ENCODE data around the gene LMTK2. TPM values are rescaled to one million over a fixed set of nuclear protein-coding genes. Genes with fewer than 3 reads are reported as not detected.
A peak's percentile ranks its signal among the peaks of the same experiment; 100 is the strongest.

LMTK2 gene
- polyA plus RNA-seq, 2 donors: 7.0 to 9.2 TPM

DNA sequence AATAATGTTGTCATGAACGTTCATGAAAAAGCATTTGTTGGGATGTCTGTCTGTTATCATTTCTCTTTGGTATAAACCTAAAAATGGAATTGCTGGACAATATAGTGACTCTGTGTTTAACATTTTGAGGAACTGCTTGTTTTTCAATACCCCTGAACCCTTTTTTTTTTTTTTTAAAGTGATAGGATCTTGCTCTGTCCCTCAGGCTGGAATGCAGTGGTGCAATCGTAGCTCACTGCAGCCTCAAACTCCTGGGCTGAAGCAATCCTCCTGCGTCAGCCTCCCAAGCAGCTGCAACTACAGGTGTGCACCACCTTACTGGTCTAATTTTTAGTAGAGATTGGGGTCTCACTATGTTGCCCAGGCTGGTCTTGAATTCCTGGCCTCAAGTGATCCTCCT, 15.1 kb upstream of the LMTK2 start:
- H3K4me3 ChIP-seq (ENCODE audit: low read depth in 1 of 2, low read length in 2 of 2): no peak overlapping the region
- WGBS, 2 donors: 86 to 87% methylated on average over 3 of the region's 3 CpGs
- no peaks in the 10 kb centered on the region for H3K36me3 ChIP-seq (ENCODE audit: control insufficient read depth in 2 of 2, insufficient read depth in 2 of 2, low read length in 1 of 2)
- H3K9me3 ChIP-seq (ENCODE audit: control insufficient read depth in 2 of 2, insufficient read depth in 1 of 2, low read depth in 1 of 2, low read length in 1 of 2): peaks cover 0 to 2% of the 10 kb centered on the region in 2 donors
- H3K27ac ChIP-seq (ENCODE audit: low read depth in 2 of 2, low read length in 1 of 2): no peak overlapping the region
- no peaks in the 10 kb centered on the region for H3K27me3 ChIP-seq (ENCODE audit: control insufficient read depth in 1 of 2, insufficient read depth in 2 of 2, low read length in 2 of 2)
- H3K4me1 ChIP-seq (ENCODE audit: control insufficient read depth in 2 of 2, insufficient read depth in 2 of 2, low read length in 1 of 2): no peaks in the 10 kb centered on the region

DNA sequence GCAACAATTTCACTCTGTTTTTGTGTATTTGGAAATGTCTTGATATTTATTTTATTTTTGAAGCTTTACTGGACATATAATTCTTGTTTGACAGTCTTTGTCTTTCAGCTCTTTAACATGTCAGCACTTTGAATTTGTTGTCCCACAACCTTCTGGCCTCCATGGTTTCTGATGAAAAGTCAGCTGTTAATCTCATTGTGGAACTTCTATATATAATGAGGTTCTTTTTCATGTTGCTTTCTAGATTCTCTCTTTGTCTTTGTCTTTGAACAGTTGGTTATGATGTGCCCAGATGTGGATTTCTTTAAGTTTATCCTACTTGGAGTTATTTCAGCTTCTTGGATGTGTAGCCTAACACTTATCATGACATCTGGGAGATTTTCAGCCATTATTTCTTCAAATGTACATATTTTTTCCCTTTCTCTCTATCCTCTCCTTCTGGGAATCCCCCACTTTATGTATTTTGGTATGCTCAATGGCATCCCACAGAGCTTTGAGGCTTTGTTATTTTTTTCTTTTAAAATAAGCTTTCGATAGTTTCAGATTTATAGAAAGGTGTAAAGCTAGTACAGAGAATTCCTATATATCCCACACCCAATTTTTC, 9.5 kb upstream of the LMTK2 start:
- Histone ChIP-seq H3K9me3 (ENCODE audit: control insufficient read depth in 2 of 2, insufficient read depth in 1 of 2, low read depth in 1 of 2, low read length in 1 of 2) (peaks cover 0 to 2% of the 10 kb centered on the region in 2 donors), H3K27me3 (ENCODE audit: control insufficient read depth in 1 of 2, insufficient read depth in 2 of 2, low read length in 2 of 2) (no peaks in the 10 kb centered on the region), H3K4me3 (ENCODE audit: low read depth in 1 of 2, low read length in 2 of 2) (no peak overlapping the region), H3K27ac (ENCODE audit: low read depth in 2 of 2, low read length in 1 of 2) (no peak overlapping the region), H3K36me3 (ENCODE audit: control insufficient read depth in 2 of 2, insufficient read depth in 2 of 2, low read length in 1 of 2) (no peaks in the 10 kb centered on the region), H3K4me1 (ENCODE audit: control insufficient read depth in 2 of 2, insufficient read depth in 2 of 2, low read length in 1 of 2) (no peaks in the 10 kb centered on the region)
- WGBS, 2 donors: 94% methylated on average over 1 of the region's 1 CpG

DNA sequence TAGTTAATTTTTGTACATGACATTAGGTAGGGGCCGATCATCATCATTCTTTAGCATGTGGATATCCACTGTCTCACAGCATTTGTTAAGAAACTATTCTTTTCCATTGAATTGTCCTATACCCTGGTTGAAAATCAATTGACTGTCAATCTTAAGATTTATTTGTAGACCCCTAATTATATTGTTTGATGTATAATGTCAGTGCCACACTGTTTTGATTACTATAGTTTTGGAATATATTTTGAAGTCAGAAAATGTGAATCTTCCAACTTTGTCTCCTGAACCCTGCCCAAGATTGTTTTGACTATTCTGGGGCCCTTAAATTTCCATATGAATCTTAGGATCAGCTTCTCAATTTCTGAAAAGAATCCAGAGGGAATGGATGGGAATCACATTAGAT, 6.6 kb upstream of the LMTK2 start:
- H3K4me1 ChIP-seq (ENCODE audit: control insufficient read depth in 2 of 2, insufficient read depth in 2 of 2, low read length in 1 of 2): no peaks in the 10 kb centered on the region
- WGBS, 2 donors: 87 to 88% methylated on average over 1 of the region's 1 CpG
- no peak overlapping the region for H3K27ac ChIP-seq (ENCODE audit: low read depth in 2 of 2, low read length in 1 of 2)
- H3K27me3 ChIP-seq (ENCODE audit: control insufficient read depth in 1 of 2, insufficient read depth in 2 of 2, low read length in 2 of 2): no peaks in the 10 kb centered on the region
- H3K9me3 ChIP-seq (ENCODE audit: control insufficient read depth in 2 of 2, insufficient read depth in 1 of 2, low read depth in 1 of 2, low read length in 1 of 2): peaks cover 0 to 2% of the 10 kb centered on the region in 2 donors
- H3K4me3 ChIP-seq (ENCODE audit: low read depth in 1 of 2, low read length in 2 of 2): no peak overlapping the region
- H3K36me3 ChIP-seq (ENCODE audit: control insufficient read depth in 2 of 2, insufficient read depth in 2 of 2, low read length in 1 of 2): no peaks in the 10 kb centered on the region

DNA sequence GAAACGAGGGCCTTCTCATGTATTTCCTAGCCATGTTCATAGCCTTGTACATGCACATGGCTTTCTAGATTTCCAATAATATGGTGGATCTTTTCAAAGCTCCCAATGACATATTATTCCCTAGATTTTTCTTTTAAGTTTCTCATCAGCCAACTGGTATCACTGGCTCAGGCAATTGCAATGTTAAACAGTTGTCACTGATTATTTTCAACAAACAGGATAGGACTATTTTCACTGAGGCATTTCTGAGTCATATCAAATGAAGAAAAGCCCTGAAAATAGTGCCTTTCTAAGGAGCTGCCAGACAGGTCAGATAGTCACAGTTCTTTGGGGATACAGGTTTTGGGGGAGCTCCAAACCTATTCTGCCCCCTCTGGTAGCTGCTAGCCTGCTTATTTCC, 4.5 kb upstream of the LMTK2 start:
- Histone ChIP-seq H3K36me3 (ENCODE audit: control insufficient read depth in 2 of 2, insufficient read depth in 2 of 2, low read length in 1 of 2) (no peaks in the 10 kb centered on the region), H3K4me3 (ENCODE audit: low read depth in 1 of 2, low read length in 2 of 2) (no peak overlapping the region), H3K9me3 (ENCODE audit: control insufficient read depth in 2 of 2, insufficient read depth in 1 of 2, low read depth in 1 of 2, low read length in 1 of 2) (no peaks in the 10 kb centered on the region), H3K27ac (ENCODE audit: low read depth in 2 of 2, low read length in 1 of 2) (no peak overlapping the region), H3K27me3 (ENCODE audit: control insufficient read depth in 1 of 2, insufficient read depth in 2 of 2, low read length in 2 of 2) (no peaks in the 10 kb centered on the region), H3K4me1 (ENCODE audit: control insufficient read depth in 2 of 2, insufficient read depth in 2 of 2, low read length in 1 of 2) (no peaks in the 10 kb centered on the region)
- 60 to 77% methylated on average over 1 of the region's 1 CpG for WGBS, 2 donors

DNA sequence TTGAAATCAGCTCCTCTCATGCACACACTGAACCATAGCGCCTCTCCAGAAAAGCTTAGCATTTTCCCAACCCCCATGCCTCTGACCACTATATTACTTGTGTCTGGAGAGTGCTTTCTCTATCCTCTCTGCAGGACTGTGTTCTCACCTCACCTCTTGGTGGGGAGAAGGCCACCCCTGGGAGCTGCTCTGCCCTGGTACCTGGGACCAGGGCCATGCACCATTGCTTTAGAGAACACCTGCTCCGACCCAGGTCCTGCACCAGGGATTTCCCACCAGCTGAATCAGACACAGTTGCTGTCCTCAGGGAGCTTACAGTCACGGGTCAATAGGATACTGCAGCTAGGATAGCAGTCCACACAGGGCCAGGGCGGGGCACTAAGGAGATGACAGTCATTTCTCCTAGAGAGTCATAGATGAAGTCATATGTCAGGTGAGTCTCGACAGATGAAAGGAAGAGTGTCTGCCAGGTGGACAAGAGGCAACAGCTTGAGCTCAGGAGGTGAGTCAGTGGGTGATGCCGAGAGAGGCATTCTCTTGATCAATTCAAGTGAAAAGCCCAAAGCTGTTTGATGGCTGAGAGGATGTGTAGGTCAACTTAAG, 619 bp upstream of the LMTK2 start:
- 55 to 56% methylated on average over 6 of the region's 6 CpGs for WGBS, 2 donors
- Histone ChIP-seq H3K9me3 (ENCODE audit: control insufficient read depth in 2 of 2, insufficient read depth in 1 of 2, low read depth in 1 of 2, low read length in 1 of 2) (no peaks in the 10 kb centered on the region), H3K27me3 (ENCODE audit: control insufficient read depth in 1 of 2, insufficient read depth in 2 of 2, low read length in 2 of 2) (no peaks in the 10 kb centered on the region), H3K4me3 (ENCODE audit: low read depth in 1 of 2, low read length in 2 of 2) (no peak overlapping the region), H3K36me3 (ENCODE audit: control insufficient read depth in 2 of 2, insufficient read depth in 2 of 2, low read length in 1 of 2) (no peaks in the 10 kb centered on the region), H3K27ac (ENCODE audit: low read depth in 2 of 2, low read length in 1 of 2) (no peak overlapping the region), H3K4me1 (ENCODE audit: control insufficient read depth in 2 of 2, insufficient read depth in 2 of 2, low read length in 1 of 2) (no peaks in the 10 kb centered on the region)

DNA sequence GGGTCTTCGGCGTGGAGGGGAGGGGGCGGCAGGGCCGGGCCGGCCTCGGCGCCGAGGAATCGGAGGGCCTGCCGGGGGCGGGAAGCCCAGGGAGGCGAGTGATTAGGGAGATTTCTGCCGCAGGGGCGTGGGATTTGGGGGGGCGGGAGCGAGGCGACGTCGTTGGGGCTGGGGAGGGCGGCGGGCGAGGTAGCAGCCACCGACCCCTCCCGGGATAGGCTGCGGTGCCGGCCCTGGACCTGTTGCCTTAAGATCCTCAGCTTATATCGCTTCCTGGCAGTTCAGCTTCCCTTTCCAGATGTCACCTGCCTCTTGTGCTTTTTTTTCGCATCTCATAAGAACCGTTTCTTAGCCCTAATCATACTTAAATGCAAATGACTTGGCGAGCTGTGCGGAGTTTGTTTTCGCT, 655 bp downstream of the LMTK2 start:
- WGBS, 2 donors: 0 to 1% methylated on average over 31 to 32 of the region's 32 CpGs
- no peaks in the 10 kb centered on the region for H3K9me3 ChIP-seq (ENCODE audit: control insufficient read depth in 2 of 2, insufficient read depth in 1 of 2, low read depth in 1 of 2, low read length in 1 of 2)

DNA sequence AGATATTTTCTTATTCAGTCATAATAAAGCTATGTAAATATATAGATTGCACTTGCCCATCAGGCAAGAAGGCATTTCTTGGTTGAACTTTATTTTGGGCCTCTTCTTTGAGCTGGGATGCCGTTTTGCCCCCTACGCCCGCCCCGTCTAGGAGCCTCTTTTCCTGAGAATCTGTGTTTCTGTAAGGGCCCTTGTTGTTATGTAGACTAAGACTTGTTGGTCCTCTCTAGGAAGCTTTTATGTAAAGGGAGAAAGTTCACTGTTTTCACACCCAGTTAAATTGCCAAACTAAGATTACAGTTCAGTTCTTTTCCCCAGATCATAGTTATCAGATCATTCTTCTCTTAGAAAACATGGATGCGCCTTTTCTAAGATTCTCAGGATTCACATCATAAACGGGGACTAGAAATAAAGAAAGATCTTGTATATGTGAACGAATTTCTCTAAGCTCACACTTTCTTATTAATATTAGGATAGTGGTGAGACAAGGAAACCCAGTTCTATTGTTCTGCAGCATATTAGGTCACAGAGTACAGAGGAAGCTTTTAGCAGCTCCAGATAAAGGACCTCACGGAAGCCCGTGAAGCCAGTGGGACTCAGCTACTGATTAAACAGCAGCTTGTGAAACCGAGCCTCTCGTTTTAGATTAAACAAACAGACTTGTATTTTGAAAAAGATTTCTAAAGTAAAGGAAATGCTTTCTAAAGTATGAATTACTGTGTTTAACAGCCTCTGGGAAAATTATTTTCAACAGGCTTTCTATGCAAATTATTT, 3.8 kb downstream of the LMTK2 start:
- Histone ChIP-seq H3K27me3 (ENCODE audit: control insufficient read depth in 1 of 2, insufficient read depth in 2 of 2, low read length in 2 of 2) (no peaks in the 10 kb centered on the region), H3K4me3 (ENCODE audit: low read depth in 1 of 2, low read length in 2 of 2) (no peak overlapping the region), H3K27ac (ENCODE audit: low read depth in 2 of 2, low read length in 1 of 2) (peak overlapping the region in 1 of 2 donors; percentile 16), H3K36me3 (ENCODE audit: control insufficient read depth in 2 of 2, insufficient read depth in 2 of 2, low read length in 1 of 2) (no peaks in the 10 kb centered on the region), H3K9me3 (ENCODE audit: control insufficient read depth in 2 of 2, insufficient read depth in 1 of 2, low read depth in 1 of 2, low read length in 1 of 2) (no peaks in the 10 kb centered on the region), H3K4me1 (ENCODE audit: control insufficient read depth in 2 of 2, insufficient read depth in 2 of 2, low read length in 1 of 2) (no peaks in the 10 kb centered on the region)
- 53 to 65% methylated on average over 11 of the region's 11 CpGs for WGBS, 2 donors

More for the DNA sequence above, 655 bp downstream of the LMTK2 start:
- Histone ChIP-seq H3K4me1 (ENCODE audit: control insufficient read depth in 2 of 2, insufficient read depth in 2 of 2, low read length in 1 of 2) (no peaks in the 10 kb centered on the region), H3K27me3 (ENCODE audit: control insufficient read depth in 1 of 2, insufficient read depth in 2 of 2, low read length in 2 of 2) (no peaks in the 10 kb centered on the region), H3K27ac (ENCODE audit: low read depth in 2 of 2, low read length in 1 of 2) (peak overlapping the region; percentile 80 to 92), H3K4me3 (ENCODE audit: low read depth in 1 of 2, low read length in 2 of 2) (peak overlapping the region; percentile 93 to 98), H3K36me3 (ENCODE audit: control insufficient read depth in 2 of 2, insufficient read depth in 2 of 2, low read length in 1 of 2) (no peaks in the 10 kb centered on the region)

DNA sequence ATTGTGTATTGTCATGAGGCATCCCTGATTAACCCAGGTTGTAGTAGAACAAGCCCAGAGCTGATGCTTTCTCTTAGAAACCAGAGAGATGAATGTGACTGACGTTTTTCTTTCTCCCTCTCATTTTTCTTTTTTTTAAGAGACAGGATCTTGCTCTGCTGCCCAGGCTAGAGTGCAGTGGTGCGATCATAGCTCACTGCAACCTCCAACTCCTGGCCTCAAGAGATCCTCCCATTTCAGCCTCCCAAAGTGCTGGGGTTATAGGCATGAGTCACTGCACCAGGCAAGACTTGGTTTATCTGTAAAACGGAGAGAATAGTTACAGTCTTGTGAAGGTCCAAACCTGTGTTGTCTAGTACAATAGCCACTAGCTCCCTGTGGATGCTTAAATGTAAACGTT, 5.4 kb downstream of the LMTK2 start:
- Histone ChIP-seq H3K9me3 (ENCODE audit: control insufficient read depth in 2 of 2, insufficient read depth in 1 of 2, low read depth in 1 of 2, low read length in 1 of 2) (no peaks in the 10 kb centered on the region), H3K4me1 (ENCODE audit: control insufficient read depth in 2 of 2, insufficient read depth in 2 of 2, low read length in 1 of 2) (no peaks in the 10 kb centered on the region), H3K27ac (ENCODE audit: low read depth in 2 of 2, low read length in 1 of 2) (no peak overlapping the region), H3K36me3 (ENCODE audit: control insufficient read depth in 2 of 2, insufficient read depth in 2 of 2, low read length in 1 of 2) (no peaks in the 10 kb centered on the region), H3K4me3 (ENCODE audit: low read depth in 1 of 2, low read length in 2 of 2) (no peak overlapping the region), H3K27me3 (ENCODE audit: control insufficient read depth in 1 of 2, insufficient read depth in 2 of 2, low read length in 2 of 2) (no peaks in the 10 kb centered on the region)
- 79 to 81% methylated on average over 4 of the region's 4 CpGs for WGBS, 2 donors

DNA sequence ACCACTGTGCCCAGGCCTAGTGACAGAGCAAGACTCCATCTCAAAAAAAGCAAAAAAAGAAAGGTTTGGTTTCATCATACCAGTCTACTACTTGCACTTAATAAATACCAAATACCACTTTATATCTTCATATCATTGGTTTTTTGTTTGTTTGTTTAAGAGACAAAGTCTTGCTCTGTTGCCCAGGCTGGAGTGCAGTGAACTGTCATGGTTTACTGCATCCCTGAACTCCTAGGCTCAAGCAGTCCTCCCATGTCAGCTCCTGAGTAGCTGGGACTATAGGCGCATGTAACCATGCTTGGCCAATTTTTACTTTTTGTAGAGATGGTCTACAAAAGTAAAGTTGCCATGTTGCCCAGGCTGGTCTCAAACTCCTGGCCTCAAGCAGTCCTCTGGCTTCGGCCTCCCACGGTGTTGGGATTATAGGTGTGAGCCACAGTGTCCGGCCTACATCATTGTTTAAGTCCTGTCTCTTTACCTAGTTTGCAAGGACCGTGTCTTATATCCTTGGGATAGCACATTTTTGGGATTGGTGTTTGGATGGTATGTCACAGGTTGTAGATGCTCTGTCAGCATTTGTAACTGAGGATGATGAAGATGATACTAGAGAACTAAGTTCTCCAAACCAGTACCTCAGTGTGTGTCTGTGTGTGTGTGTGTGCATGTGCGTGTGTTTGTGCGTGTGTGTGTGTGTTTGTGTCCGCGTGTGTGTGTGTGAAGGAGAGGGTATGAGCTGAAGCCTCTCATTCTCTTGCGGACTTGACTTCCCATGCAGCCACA, 9.3 kb downstream of the LMTK2 start:
- Histone ChIP-seq H3K4me3 (ENCODE audit: low read depth in 1 of 2, low read length in 2 of 2) (no peak overlapping the region), H3K27ac (ENCODE audit: low read depth in 2 of 2, low read length in 1 of 2) (no peak overlapping the region), H3K9me3 (ENCODE audit: control insufficient read depth in 2 of 2, insufficient read depth in 1 of 2, low read depth in 1 of 2, low read length in 1 of 2) (no peaks in the 10 kb centered on the region), H3K4me1 (ENCODE audit: control insufficient read depth in 2 of 2, insufficient read depth in 2 of 2, low read length in 1 of 2) (peaks cover 0 to 2% of the 10 kb centered on the region in 2 donors), H3K27me3 (ENCODE audit: control insufficient read depth in 1 of 2, insufficient read depth in 2 of 2, low read length in 2 of 2) (no peaks in the 10 kb centered on the region), H3K36me3 (ENCODE audit: control insufficient read depth in 2 of 2, insufficient read depth in 2 of 2, low read length in 1 of 2) (no peaks in the 10 kb centered on the region)
- 93 to 94% methylated on average over 10 of the region's 10 CpGs for WGBS, 2 donors

All from esophagus (tissue), 2 donors.